Small intestine (tissue), 7 donors: ENCODE data around the gene PPP1R14C. TPM values are rescaled to one million over a fixed set of nuclear protein-coding genes. Genes with fewer than 3 reads are reported as not detected.

ENCODE experiments used
- DNase-seq, 2 donors: peaks; one replicate each; pipeline versions ENCODE4 v3.0.0 to v3.0.0-alpha.2; 2013
- FAIRE-seq: peaks from 2 replicates; lab custom pipeline; 2012; peaks lifted over from hg19 to GRCh38; lab: Jason Lieb, UNC
- H3K27ac ChIP-seq, 3 donors: one replicate each; pipeline ENCODE4 v1.5.1; 2013; ENCODE audit warnings: low read length in 2 of 3, mild to moderate bottlenecking in 2 of 3, control low read depth in 1 of 3, inconsistent platforms in 1 of 3, low read depth in 1 of 3, moderate library complexity in 1 of 3
- H3K27me3 ChIP-seq, 3 donors: one replicate each; pipeline ENCODE4 v1.6.1; 2013; ENCODE audit warnings: low read length in 3 of 3, inconsistent platforms in 1 of 3; ENCODE audit not compliant: control insufficient read depth in 3 of 3, insufficient read depth in 3 of 3
- H3K36me3 ChIP-seq, 3 donors: one replicate each; pipeline ENCODE4 v1.6.1; 2013; ENCODE audit warnings: low read length in 3 of 3, inconsistent platforms in 1 of 3, low read depth in 1 of 3, mild to moderate bottlenecking in 1 of 3, moderate library complexity in 1 of 3; ENCODE audit not compliant: control insufficient read depth in 3 of 3, insufficient read depth in 2 of 3
- H3K4me1 ChIP-seq, 3 donors: one replicate each; pipeline ENCODE4 v1.6.1; 2013; ENCODE audit warnings: low read length in 2 of 3, inconsistent platforms in 1 of 3, low read depth in 1 of 3, mild to moderate bottlenecking in 1 of 3, moderate library complexity in 1 of 3; ENCODE audit not compliant: control insufficient read depth in 3 of 3, insufficient read depth in 2 of 3
- H3K4me3 ChIP-seq, 3 donors: one replicate each; pipeline ENCODE4 v1.5.1; 2013; ENCODE audit warnings: low read length in 3 of 3, control low read depth in 1 of 3, inconsistent platforms in 1 of 3, low read depth in 1 of 3, mild to moderate bottlenecking in 1 of 3, moderate library complexity in 1 of 3
- H3K9me3 ChIP-seq, 2 donors: one replicate each; pipeline ENCODE4 v1.6.1; 2013; ENCODE audit warnings: low read depth in 1 of 2, low read length in 1 of 2; ENCODE audit not compliant: control insufficient read depth in 2 of 2, insufficient read depth in 1 of 2
- WGBS, 3 donors: extraction: QIAGEN DNeasy Blood & Tissue Kit; methylation state at CpG; one replicate each; pipeline ENCODE4 v1.1.7; 2013; 5-methylcytosine and 5-hydroxymethylcytosine counted together
- polyA plus RNA-seq, 4 donors: library from polyadenylated mRNA; stranded (reverse) in 3 of 4; unstranded in 1 of 4; fragments of 200-250 nt in 3 of 4; fragments of 120-200 nt in 1 of 4; gene quantifications; one replicate each; pipeline versions ENCODE4 v1.2.1 to v1.2.3, GENCODE V29; 2013
- donor health status: healthy with polysubstance abuse.
- donor health status: control.
- donor health status: control.
- donor health status: Bipolar disorder and iron deficiency.
- donor health status: healthy.

PPP1R14C gene
- polyA plus RNA-seq, 4 donors: 2.4 to 14.3 (median 11.5) TPM

GRCh38 chr6:150297327-150298029 lies 154.6 kb downstream of the PPP1R14C start:
- DNase-seq (peak in 1 of 2 donors; percentile 8), FAIRE-seq (no peak)
- H3K27me3 ChIP-seq: peaks cover 0 to 2% (median 0%) of the 10 kb centered on the region in 3 donors
- no peak overlapping the region for H3K4me3 ChIP-seq
- peaks cover 0 to 22% of the 10 kb centered on the region in 2 donors for H3K9me3 ChIP-seq
- H3K27ac ChIP-seq: no peak overlapping the region
- no peaks in the 10 kb centered on the region for H3K36me3 ChIP-seq
- peaks cover 0 to 10% (median 0%) of the 10 kb centered on the region in 3 donors for H3K4me1 ChIP-seq
- 85 to 96% (median 88%) methylated on average over 3 of the region's 3 CpGs for WGBS, 3 donors

- FAIRE-seq (no peak), DNase-seq (no peak)
- H3K9me3 ChIP-seq: peaks cover 0 to 22% of the 10 kb centered on the region in 2 donors
- 95 to 98% (median 96%) methylated on average over 2 of the region's 2 CpGs for WGBS, 3 donors
- no peak overlapping the region for H3K27ac ChIP-seq
- H3K4me3 ChIP-seq: no peak overlapping the region
- H3K4me1 ChIP-seq: peaks cover 0 to 16% (median 2%) of the 10 kb centered on the region in 3 donors
- peaks cover 0 to 2% (median 0%) of the 10 kb centered on the region in 3 donors for H3K27me3 ChIP-seq
- no peaks in the 10 kb centered on the region for H3K36me3 ChIP-seq
Observed at GRCh38 chr6:150298030-150298380, 155.2 kb downstream of the PPP1R14C start.

- no peak for DNase-seq
- Histone ChIP-seq H3K9me3 (peaks cover 0 to 22% of the 10 kb centered on the region in 2 donors), H3K27ac (no peak overlapping the region), H3K4me3 (no peak overlapping the region), H3K4me1 (peaks cover 0 to 18% (median 2%) of the 10 kb centered on the region in 3 donors), H3K27me3 (peaks cover 0 to 2% (median 0%) of the 10 kb centered on the region in 3 donors), H3K36me3 (no peaks in the 10 kb centered on the region)
- FAIRE-seq: no peak
- WGBS, 3 donors: 80 to 93% (median 86%) methylated on average over 1 of the region's 1 CpG
Observed at GRCh38 chr6:150298676-150299075, 155.8 kb downstream of the PPP1R14C start.

Other genes with a start within 250 kb of the PPP1R14C start
- gene RAET1E, start 244.9 kb upstream of the PPP1R14C start, polyA plus RNA-seq: under 1 TPM in 1 of 4 donors, not detected in 3; 0.13 TPM
- gene RAET1G, start 219.9 kb upstream of the PPP1R14C start, polyA plus RNA-seq: under 1 TPM in 2 of 4 donors, not detected in 2; 0.15 to 0.27 TPM
- under 1 TPM in 2 of 4 donors, not detected in 2; 0.10 to 0.30 TPM for gene ULBP2, start 201.0 kb upstream of the PPP1R14C start, polyA plus RNA-seq
- under 1 TPM in 1 of 4 donors, not detected in 3; 0.36 TPM for gene ULBP1, start 179.1 kb upstream of the PPP1R14C start, polyA plus RNA-seq
- gene RAET1L, start 117.5 kb upstream of the PPP1R14C start, polyA plus RNA-seq: not detected
- gene ULBP3, start 73.9 kb upstream of the PPP1R14C start, polyA plus RNA-seq: 1 to 10 TPM in 2 of 4 donors, not detected in 2; 1.4 to 2.2 TPM
- 10 to 100 TPM in 2 of 4 donors, 1 to 10 TPM in 2; 5.3 to 17.1 (median 8.2) TPM for gene IYD, start 226.0 kb downstream of the PPP1R14C start, polyA plus RNA-seq